Endothelial cell of umbilical vein (primary cell): Measurements from ENCODE around the gene PDE4C.

Experiments
- EZH2 ChIP-seq: IDR thresholded peaks from 2 replicates; pipeline ENCODE4 v1.6.1; 2012; ENCODE audit warnings: borderline replicate concordance, low read depth, mild to moderate bottlenecking, moderate library complexity, low read length, inconsistent platforms; ENCODE audit not compliant: severe bottlenecking
- JUN ChIP-seq: IDR thresholded peaks from 2 replicates; pipeline ENCODE4 v1.6.1; 2011; ENCODE audit warnings: borderline replicate concordance, low read depth; ENCODE audit not compliant: insufficient read length, insufficient read depth
- MYC ChIP-seq: IDR thresholded peaks from one replicate; pipeline ENCODE4 v1.6.1; 2011; ENCODE audit warnings: mild to moderate bottlenecking, low read depth, low read length
- POLR2A ChIP-seq: IDR thresholded peaks from 2 replicates; pipeline ENCODE4 v1.6.1; 2012; ENCODE audit warnings: low read depth, mild to moderate bottlenecking, control low read depth, low read length
- POLR2AphosphoS5 ChIP-seq: IDR thresholded peaks from 2 replicates; pipeline ENCODE4 v1.6.1; 2012; ENCODE audit warnings: low read depth, mild to moderate bottlenecking, control low read depth, low read length, moderate library complexity; ENCODE audit not compliant: insufficient read depth
- TF ChIP-seq, protein P1 (sequence below): IDR thresholded peaks from 2 replicates; pipeline ENCODE4 v1.6.1; 2011; ENCODE audit not compliant: insufficient read depth, insufficient read length
- TF ChIP-seq, protein P2 (sequence below), 2 donors: IDR thresholded peaks; 1 replicate in 1 of 2; 2 replicates in 1 of 2; pipeline ENCODE4 v1.5.1; 2011; ENCODE audit warnings: low read length in 2 of 2, mild to moderate bottlenecking in 2 of 2, moderate library complexity in 2 of 2, control low read depth in 1 of 2, inconsistent platforms in 1 of 2, low read depth in 1 of 2; ENCODE audit not compliant: insufficient read depth in 1 of 2; ENCODE audit errors: extremely low read depth in 1 of 2

DNA sequence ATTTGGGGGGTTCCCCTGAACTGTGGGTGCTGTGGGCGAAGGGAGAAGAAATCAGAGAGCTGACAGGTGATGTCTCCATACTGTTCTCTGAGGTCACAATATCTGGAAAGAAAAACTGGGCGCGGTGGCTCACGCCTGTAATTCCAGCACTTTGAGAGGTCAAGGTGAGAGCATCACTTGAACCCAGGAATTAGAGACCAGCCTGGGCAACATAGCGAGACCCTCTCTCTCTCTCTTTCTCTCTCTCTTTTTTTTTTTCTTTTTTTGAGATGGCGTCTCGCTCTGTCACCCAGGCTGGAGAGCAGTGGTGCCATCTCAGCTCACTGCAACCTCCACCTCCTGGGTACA is 26.1 kb upstream of the PDE4C start:
- TF ChIP-seq EZH2 (no peak), POLR2AphosphoS5 (no peak), POLR2A (no peak), MYC (no peak), JUN (no peak)
- TF ChIP-seq, protein P1, sequence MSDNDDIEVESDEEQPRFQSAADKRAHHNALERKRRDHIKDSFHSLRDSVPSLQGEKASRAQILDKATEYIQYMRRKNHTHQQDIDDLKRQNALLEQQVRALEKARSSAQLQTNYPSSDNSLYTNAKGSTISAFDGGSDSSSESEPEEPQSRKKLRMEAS, result no peak
- TF ChIP-seq, protein P2, sequence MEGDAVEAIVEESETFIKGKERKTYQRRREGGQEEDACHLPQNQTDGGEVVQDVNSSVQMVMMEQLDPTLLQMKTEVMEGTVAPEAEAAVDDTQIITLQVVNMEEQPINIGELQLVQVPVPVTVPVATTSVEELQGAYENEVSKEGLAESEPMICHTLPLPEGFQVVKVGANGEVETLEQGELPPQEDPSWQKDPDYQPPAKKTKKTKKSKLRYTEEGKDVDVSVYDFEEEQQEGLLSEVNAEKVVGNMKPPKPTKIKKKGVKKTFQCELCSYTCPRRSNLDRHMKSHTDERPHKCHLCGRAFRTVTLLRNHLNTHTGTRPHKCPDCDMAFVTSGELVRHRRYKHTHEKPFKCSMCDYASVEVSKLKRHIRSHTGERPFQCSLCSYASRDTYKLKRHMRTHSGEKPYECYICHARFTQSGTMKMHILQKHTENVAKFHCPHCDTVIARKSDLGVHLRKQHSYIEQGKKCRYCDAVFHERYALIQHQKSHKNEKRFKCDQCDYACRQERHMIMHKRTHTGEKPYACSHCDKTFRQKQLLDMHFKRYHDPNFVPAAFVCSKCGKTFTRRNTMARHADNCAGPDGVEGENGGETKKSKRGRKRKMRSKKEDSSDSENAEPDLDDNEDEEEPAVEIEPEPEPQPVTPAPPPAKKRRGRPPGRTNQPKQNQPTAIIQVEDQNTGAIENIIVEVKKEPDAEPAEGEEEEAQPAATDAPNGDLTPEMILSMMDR (IDR thresholded peaks at IDR 0.05; ENCODE audit: extremely low read depth in 1 of 2, insufficient read depth in 1 of 2, low read depth in 1 of 2, low read length in 2 of 2), result no peak
